Activated CD4-positive, alpha-beta memory T cell treated with anti-CD3 and anti-CD28 coated beads for 36 hours (primary cell): ENCODE data around the gene REPIN1. TPM values are rescaled to one million over a fixed set of nuclear protein-coding genes. Genes with fewer than 3 reads are reported as not detected.
A peak's percentile ranks its signal among the peaks of the same experiment; 100 is the strongest.

ENCODE experiments used
- CTCF ChIA-PET: fragments of 350-600 bp; sonication (Branson Sonifier 250); formaldehyde crosslinking; loops from one replicate; lab custom pipeline; 2021; ENCODE audit warnings: antibody characterized with exemption, inconsistent platforms; lab: Charles Lee
- POLR2A ChIA-PET: fragments of 350-600 bp; sonication (Branson Sonifier 250); formaldehyde crosslinking; loops from one replicate; lab custom pipeline; 2021; ENCODE audit warnings: antibody characterized with exemption; lab: Charles Lee
- DNase-seq: peaks from one replicate; pipeline ENCODE4 v3.0.0-alpha.2; 2020
- H3K27ac Mint-ChIP-seq: one replicate; pipeline ENCODE4 v1.8.0; 2021; ENCODE audit warnings: mixed read lengths
- H3K27me3 Mint-ChIP-seq: one replicate; pipeline ENCODE4 v1.8.0; 2021; ENCODE audit warnings: mixed read lengths
- H3K36me3 Mint-ChIP-seq: one replicate; pipeline ENCODE4 v1.8.0; 2021; ENCODE audit warnings: mixed read lengths
- H3K4me1 Mint-ChIP-seq: one replicate; pipeline ENCODE4 v1.8.0; 2021; ENCODE audit warnings: low read depth, mixed read lengths
- H3K4me3 Mint-ChIP-seq: one replicate; pipeline ENCODE4 v1.8.0; 2021; ENCODE audit warnings: mild to moderate bottlenecking, mixed read lengths
- H3K9me3 Mint-ChIP-seq: one replicate; pipeline ENCODE4 v1.8.0; 2021; ENCODE audit warnings: mixed read lengths
- intact Hi-C: fragments of 100-400 bp; cut with micrococcal nuclease; formaldehyde crosslinking; loops from one replicate; pipeline ENCODE4 v1.15.1; 2023
- total RNA-seq, 2 experiments: library from RNA; stranded (reverse); gene quantifications; one replicate each; pipeline ENCODE4 v1.2.3, GENCODE V29; 2021

The REPIN1 gene
- total RNA-seq, 2 experiments from 2014 or later = 52.3 to 56.9 TPM

DNA sequence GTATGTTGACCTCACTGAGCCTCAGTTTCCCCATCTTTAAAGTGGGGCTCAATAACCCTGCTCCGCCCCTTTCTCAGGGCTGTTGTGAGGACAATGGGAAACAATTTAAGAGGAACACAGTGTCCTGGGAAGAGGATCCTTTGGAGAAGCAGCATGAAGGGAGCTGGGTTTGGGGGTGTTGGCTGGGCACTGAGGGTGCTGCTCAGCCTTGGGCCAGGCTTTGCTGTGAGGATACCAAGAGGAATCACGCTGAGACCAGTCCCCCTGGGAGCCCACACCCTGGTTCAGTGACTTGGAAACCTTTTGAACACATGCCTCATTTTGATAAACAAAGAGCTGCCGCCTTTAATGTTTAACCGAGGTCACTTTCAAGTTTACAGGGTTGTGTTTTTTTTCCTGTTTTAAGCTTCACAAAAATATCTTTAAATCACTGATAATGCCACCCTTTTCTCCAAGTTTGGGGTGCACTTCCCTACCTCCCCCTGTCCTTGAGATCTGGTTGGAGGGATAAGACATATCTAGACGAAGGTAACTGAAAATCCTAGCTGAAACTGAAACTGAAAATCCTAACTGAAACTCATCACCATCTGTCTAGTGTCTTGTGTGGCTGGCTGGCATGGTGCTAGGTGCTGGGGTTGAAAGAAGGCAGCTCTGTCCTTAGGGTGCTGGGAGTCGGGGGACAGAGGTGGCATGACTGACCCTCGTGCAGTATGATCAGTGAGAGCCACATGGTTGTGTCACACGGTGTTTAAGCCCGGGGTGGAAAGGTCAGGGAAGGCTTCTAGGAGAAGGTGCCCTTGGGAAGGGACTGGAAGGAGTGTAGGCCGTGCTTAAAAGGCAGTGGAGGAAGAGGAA lies 38.2 kb downstream of the REPIN1 start:
- peaks cover 35% of the 10 kb centered on the region for H3K4me1 Mint-ChIP-seq
- POLR2A ChIA-PET = interaction anchor here (0.6 to 1.2 kb wide), 8 partner anchors 22 to 1111 kb away, joined by 3 to 12 read pairs (median 4); partner anchors contain the start of genes ACTR3C, LRRC61 and REPIN1
- peak; percentile 64 for DNase-seq
- H3K27ac Mint-ChIP-seq = peak overlapping the region; percentile 70
- no peaks in the 10 kb centered on the region for H3K27me3 Mint-ChIP-seq
- peak overlapping the region; percentile 86 for H3K4me3 Mint-ChIP-seq
- intact Hi-C loops = loop anchor here (1.0 kb wide), 3 partner anchors 15 to 84 kb away; partner anchors contain the start of gene ZNF775
- CTCF ChIA-PET = interaction anchor here (0.9 to 2.6 kb wide), 15 partner anchors 13 to 309 kb away, joined by 3 to 11 read pairs (median 4); partner anchors contain the start of genes GIMAP1 and REPIN1
- no peaks in the 10 kb centered on the region for H3K9me3 Mint-ChIP-seq
- H3K36me3 Mint-ChIP-seq = peaks cover 12% of the 10 kb centered on the region

DNA sequence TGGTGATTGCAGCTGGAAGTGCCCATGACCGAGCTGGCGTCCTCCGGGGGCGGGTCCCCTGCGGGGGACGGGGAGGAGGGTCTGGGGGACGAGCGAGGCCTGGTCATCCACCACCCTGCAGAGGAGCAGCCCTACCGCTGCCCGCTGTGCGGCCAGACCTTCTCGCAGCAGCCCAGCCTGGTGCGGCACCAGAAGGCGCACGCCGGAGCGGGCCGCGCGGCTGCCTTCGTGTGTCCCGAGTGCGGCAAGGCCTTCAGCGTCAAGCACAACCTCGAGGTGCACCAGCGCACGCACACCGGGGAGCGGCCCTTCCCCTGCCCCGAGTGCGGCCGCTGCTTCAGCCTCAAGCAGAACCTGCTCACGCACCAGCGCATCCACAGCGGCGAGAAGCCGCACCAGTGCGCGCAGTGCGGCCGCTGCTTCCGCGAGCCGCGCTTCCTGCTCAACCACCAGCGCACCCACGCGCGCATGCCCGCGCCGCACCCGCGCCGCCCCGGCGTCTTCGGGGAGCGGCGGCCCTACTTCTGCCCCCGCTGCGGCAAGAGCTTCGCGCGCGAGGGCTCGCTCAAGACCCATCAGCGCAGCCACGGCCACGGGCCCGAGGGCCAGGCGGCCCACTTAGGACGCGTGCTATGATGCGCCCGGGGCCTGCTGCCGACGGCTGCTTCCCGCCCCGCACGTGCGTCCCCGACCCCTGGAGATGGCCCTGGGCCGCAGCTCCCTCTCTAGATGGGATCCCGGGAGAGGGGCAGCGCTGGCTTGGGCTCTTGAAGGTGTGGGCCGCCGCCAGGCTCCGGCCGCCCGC lies 39.2 kb downstream of the REPIN1 start:
- no peak for DNase-seq
- Mint-ChIP-seq H3K4me1 (peaks cover 33% of the 10 kb centered on the region), H3K4me3 (no peak overlapping the region), H3K27me3 (no peaks in the 10 kb centered on the region), H3K27ac (no peak overlapping the region), H3K9me3 (no peaks in the 10 kb centered on the region), H3K36me3 (peaks cover 12% of the 10 kb centered on the region)
- intact Hi-C loops = no loop called here
- ChIA-PET POLR2A (interaction anchor here (1.1 to 1.2 kb wide), 4 partner anchors 29 to 84 kb away, joined by 3 to 12 read pairs (median 4); partner anchors contain the start of genes ACTR3C, LRRC61 and REPIN1), CTCF (interaction anchor here (1.0 to 2.6 kb wide), 7 partner anchors 14 to 87 kb away, joined by 3 to 11 read pairs (median 8); no protein-coding TSS in a partner anchor)

DNA sequence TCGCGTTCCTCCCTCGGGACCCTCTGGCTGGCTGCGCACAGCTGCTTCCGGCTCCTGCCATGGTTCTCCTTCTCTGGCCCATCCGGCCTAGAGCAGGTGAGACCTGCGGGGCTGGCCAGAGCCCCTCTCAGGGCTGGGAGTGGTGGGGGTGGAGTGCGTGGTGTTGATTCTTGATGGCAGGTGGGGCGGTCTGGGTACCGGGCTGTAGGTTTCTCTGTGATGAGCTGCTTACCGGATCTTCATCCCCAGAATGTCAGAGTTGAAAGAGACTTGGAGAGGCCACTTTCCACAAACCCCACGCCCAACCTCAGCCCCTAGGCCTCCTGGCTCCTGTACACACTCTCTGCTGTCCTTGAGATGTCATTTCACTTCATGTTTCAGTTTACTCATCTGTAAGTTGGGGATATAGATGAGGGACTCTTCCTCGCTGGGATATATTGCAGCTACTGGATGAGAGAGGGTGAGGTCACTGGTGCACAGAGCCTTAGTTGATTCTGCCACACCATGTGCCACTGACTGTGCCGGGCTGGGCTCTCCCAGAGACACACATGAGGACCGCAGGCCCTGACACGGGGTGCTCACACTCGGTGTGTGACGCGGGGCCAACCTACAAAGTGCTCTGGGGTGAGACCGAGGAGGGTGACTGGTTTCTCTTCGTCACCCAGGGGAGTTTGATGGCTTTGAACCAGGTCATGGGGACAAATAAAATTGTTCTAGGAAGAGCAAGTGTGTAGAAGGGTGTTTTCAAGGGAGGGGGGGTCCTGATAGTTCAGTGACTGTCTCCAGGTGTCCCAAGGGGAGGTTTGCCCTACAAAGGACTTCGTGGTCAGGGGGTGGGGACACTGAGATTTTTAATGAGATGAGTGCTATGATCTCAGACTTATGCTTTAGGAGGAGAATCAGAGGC lies 40.0 kb downstream of the REPIN1 start:
- Mint-ChIP-seq H3K27me3 (no peaks in the 10 kb centered on the region), H3K4me1 (peaks cover 30% of the 10 kb centered on the region), H3K9me3 (no peaks in the 10 kb centered on the region), H3K36me3 (peaks cover 12% of the 10 kb centered on the region), H3K4me3 (no peak overlapping the region), H3K27ac (peak overlapping the region; percentile 62)
- DNase-seq = no peak
- CTCF ChIA-PET = interaction anchor here (1.3 kb wide), 1 partner anchor 13 kb away, joined by 3 read pairs; no protein-coding TSS in a partner anchor
- intact Hi-C loops = no loop called here
- POLR2A ChIA-PET = no interaction called here

DNA sequence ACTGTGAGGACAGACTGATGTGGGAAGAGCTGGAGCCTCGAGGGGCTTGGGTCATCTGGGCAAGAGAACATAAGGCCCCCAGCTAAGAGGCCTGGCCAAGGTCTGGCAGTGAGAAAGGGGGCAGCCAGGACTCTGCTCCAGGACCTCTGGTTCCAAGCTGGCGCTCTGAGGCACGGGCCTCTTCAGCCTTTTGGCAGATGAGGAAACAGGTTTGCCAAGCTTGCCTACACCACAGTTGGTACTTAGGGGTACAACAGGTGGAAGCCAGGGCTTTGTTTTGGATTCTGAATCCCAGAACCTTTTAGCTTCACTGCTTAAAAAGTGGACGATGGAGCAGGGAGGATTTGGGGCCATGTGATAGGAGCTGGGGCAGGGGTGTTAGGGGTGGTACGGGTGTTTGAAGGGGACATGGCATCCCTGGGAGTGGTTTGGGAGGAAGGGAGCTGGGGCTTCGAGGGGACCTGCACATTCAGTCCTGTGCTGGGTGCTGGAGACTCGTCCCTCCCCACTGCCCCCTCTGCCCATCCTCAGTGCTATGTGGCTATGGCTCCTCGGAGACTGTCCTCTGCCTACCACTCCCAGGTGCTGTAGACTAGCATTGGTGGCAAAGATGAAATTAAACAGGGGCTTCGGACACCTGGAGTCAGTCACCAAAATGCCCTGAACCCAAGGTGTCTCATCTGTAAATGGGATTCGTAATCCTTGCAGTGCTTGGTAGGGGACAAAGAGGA lies 40.8 kb downstream of the REPIN1 start:
- Mint-ChIP-seq H3K4me1 (peaks cover 24% of the 10 kb centered on the region), H3K27ac (no peak overlapping the region), H3K27me3 (no peaks in the 10 kb centered on the region), H3K36me3 (peaks cover 12% of the 10 kb centered on the region), H3K4me3 (no peak overlapping the region), H3K9me3 (no peaks in the 10 kb centered on the region)
- ChIA-PET POLR2A (no interaction called here), CTCF (interaction anchor here (1.3 kb wide), 1 partner anchor 12 kb away, joined by 3 read pairs; no protein-coding TSS in a partner anchor)
- no peak for DNase-seq
- intact Hi-C loops = no loop called here

DNA sequence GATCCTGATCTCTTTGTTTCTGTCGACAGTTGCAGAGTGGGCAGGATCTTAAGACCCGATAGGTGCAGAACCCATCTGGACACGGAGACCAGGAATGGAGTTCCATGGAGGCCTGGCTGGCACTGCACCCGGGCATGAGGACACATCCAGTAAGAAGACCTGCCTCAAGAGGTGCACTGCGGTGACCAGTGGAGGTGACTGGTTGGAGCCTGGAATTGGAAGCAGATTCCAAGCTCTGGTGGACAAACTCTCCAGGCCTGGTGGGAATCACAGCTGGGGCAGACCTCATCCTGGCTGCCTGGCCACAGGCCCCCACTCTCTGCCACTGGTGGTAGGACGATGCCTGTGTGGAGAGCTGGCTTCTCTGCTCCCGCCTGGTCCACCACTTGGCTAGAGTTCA lies 41.5 kb downstream of the REPIN1 start:
- CTCF ChIA-PET = interaction anchor here (1.3 kb wide), 1 partner anchor 12 kb away, joined by 3 read pairs; no protein-coding TSS in a partner anchor
- Mint-ChIP-seq H3K4me1 (peaks cover 22% of the 10 kb centered on the region), H3K9me3 (no peaks in the 10 kb centered on the region), H3K4me3 (no peak overlapping the region), H3K27me3 (no peaks in the 10 kb centered on the region), H3K36me3 (peaks cover 12% of the 10 kb centered on the region), H3K27ac (no peak overlapping the region)
- intact Hi-C loops = no loop called here
- POLR2A ChIA-PET = interaction anchor here (0.6 kb wide), 1 partner anchor 40 kb away, joined by 3 read pairs; no protein-coding TSS in a partner anchor
- no peak for DNase-seq

DNA sequence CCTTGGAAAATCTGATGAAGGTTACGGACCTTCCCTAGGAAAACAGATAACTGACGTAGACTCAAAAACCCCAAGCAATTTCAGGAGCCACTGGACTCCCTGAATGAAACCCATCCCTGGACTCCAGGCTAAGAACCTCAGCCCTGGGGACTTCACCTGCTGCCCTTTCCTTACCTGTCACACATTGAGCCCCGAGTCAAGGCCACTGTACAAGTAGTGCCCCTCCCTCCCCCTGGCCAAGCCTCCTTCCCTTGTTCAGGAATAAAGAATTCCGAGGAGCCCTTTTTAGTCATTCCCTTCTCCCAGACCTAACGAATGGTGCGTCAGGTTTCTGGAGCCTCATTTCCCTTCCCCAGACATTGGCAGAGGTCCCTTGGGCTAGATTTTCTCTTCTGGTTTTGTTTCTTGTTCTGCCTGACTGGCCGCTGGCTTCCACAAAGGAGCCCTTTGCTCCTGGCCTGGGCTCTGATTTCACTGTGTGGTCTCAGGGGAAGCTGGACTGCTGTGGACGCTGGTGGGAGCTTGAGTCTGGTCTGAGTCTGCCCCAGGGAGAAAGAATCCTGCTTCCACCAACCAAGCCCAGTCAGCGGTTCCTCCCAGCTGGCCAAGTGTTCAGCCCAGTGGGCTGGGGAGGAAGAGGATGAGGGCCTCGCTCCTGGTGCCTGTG lies 42.2 kb downstream of the REPIN1 start:
- H3K4me3 Mint-ChIP-seq = no peak overlapping the region
- intact Hi-C loops = no loop called here
- H3K36me3 Mint-ChIP-seq = peaks cover 10% of the 10 kb centered on the region
- ChIA-PET POLR2A (interaction anchor here (0.6 kb wide), 1 partner anchor 41 kb away, joined by 3 read pairs; no protein-coding TSS in a partner anchor), CTCF (interaction anchor here (0.6 kb wide), 1 partner anchor 54 kb away, joined by 3 read pairs; no protein-coding TSS in a partner anchor)
- H3K27ac Mint-ChIP-seq = no peak overlapping the region
- peaks cover 19% of the 10 kb centered on the region for H3K4me1 Mint-ChIP-seq
- DNase-seq = no peak
- no peaks in the 10 kb centered on the region for H3K27me3 Mint-ChIP-seq
- H3K9me3 Mint-ChIP-seq = no peaks in the 10 kb centered on the region

DNA sequence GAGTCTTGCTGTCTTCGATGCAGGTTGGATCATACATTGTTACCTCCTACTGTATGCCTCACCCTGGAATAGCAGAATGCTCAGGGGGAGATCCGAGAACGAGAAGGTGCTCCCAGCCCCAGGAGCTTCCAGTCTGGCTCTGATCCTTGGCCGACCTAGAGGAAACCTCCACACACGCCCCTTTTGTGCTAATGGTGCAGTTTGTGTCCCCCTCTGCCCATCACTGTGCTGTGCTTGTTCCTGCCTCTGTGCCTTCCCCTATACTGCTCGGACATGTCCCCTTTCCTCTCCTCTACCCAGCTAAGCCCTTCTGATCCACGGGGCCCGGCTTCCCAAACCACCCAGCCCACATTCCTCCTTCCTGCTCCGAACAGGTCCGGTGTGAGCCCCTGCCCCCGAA lies 43.0 kb downstream of the REPIN1 start:
- ChIA-PET CTCF (no interaction called here), POLR2A (no interaction called here)
- Mint-ChIP-seq H3K9me3 (no peaks in the 10 kb centered on the region), H3K4me3 (no peak overlapping the region), H3K4me1 (peaks cover 11% of the 10 kb centered on the region), H3K27ac (no peak overlapping the region), H3K27me3 (no peaks in the 10 kb centered on the region), H3K36me3 (peaks cover 10% of the 10 kb centered on the region)
- no peak for DNase-seq
- intact Hi-C loops = no loop called here

DNA sequence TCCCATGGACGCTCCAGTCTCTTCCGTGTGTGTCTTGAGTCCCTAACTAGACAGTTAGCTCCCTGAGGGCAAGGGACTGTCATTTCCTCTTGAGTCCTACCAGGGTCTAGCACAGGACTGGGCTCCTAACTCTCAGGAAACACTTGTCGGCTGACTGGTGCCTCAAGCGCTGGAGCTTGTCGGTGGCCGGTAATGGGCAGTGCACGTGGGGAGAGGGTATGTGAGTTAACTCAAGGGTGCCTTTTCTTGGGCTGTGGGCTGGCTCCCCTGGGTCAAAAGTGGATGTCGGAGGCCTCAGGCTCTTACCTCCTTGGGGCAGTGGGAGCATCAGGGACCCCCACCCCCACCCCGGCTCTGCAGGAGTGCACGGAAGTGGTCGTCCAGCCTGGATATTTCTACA lies 43.4 kb downstream of the REPIN1 start:
- CTCF ChIA-PET = interaction anchor here (0.7 to 1.0 kb wide), 2 partner anchors 10 to 56 kb away, joined by 3 read pairs; no protein-coding TSS in a partner anchor
- Mint-ChIP-seq H3K4me3 (no peak overlapping the region), H3K4me1 (peaks cover 8% of the 10 kb centered on the region), H3K27ac (no peak overlapping the region), H3K9me3 (no peaks in the 10 kb centered on the region), H3K36me3 (peaks cover 9% of the 10 kb centered on the region), H3K27me3 (no peaks in the 10 kb centered on the region)
- POLR2A ChIA-PET = no interaction called here
- intact Hi-C loops = no loop called here
- DNase-seq = no peak

DNA sequence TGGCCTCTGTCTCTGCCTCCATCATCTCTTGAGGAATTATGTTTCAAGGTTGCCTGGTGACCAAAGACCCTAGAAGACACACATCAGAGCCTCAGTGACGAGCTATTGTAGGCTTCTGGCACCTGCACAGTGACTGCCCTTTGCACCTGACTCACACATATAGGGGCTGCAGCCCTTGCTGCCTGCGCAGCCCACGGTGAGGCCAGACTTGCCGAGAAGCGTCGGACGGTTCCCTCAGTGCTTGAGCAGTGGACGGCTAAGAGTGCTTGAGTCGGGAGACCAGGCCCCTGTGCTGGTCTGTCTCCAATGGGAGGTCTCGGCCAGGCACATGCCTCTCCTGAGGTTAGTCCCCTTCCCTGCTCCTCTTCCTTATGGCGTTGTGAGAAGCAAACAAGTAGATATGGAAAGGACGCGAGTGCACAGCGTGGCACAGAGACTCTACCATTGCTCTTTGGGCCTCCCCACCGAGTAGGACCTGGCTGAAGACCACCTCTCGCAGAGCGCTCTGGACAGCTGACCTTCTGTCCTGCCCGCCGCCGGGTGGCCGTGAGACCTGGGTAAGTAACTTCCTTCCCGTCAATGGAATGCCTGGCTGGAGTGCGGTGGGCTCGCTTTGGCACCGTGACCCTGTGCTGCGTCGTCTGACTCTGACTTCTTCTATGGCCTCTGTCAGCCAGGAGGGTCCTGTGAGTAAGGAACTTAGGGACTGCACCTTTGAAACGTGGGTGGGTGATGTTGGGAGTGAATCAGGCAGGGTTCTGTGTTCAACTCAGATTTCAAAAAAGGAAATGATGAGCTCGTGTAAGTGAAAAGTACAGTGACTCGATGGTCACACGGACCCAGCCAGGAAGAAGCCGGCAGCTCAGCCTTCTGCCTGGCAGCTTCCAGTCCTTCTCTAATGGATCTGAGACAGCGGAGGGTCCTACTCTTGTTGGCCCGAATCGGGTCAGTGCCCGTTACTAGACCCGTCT lies 44.2 kb downstream of the REPIN1 start:
- no peaks in the 10 kb centered on the region for H3K27me3 Mint-ChIP-seq
- H3K36me3 Mint-ChIP-seq = peaks cover 7% of the 10 kb centered on the region
- ChIA-PET CTCF (interaction anchor here (0.7 to 1.0 kb wide), 2 partner anchors 9 to 57 kb away, joined by 3 read pairs; no protein-coding TSS in a partner anchor), POLR2A (no interaction called here)
- no peak for DNase-seq
- H3K27ac Mint-ChIP-seq = no peak overlapping the region
- peaks cover 5% of the 10 kb centered on the region for H3K4me1 Mint-ChIP-seq
- no peaks in the 10 kb centered on the region for H3K9me3 Mint-ChIP-seq
- no peak overlapping the region for H3K4me3 Mint-ChIP-seq
- intact Hi-C loops = no loop called here
